GM19467 (cell line): Measurements from ENCODE around the gene U2AF1.
"Not testable (repeated sequence)": the region's sequence is repeated elsewhere in the genome, so short reads cannot be mapped to it uniquely, and the experiment has no call there.

Source experiments
- ATAC-seq: cut with Tn5 transposase; IDR thresholded peaks from one replicate; pipeline ENCODE4 v1.9.1; 2021; ENCODE audit warnings: mild to moderate bottlenecking, moderate library complexity; ENCODE audit not compliant: unreplicated experiment

Gene U2AF1

GRCh38 chr21:43082587-43083300 is 24.6 kb downstream of the U2AF1 start:
- not testable (repeated sequence) for ATAC-seq

DNA sequence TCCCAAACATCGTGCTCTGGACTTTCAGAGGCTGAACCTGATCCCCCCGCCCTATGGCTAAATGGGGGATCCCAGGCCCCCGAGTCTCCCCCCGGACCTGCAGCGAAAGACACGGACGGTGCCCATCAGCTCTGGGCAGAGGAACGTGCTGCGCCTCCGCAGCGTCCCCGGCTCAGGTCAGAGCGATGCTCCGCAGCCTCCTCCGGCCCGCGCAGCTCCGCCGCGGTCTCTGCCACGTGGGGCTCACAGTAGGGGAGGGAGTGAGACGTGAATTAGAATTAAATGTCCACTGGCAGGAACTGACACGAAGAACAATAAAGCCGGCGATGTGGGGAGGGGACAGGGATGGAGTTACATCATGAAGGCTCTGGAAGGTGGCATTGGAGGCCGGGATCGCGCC is 30.7 kb downstream of the U2AF1 start:
- ATAC-seq, result not testable (repeated sequence)

DNA sequence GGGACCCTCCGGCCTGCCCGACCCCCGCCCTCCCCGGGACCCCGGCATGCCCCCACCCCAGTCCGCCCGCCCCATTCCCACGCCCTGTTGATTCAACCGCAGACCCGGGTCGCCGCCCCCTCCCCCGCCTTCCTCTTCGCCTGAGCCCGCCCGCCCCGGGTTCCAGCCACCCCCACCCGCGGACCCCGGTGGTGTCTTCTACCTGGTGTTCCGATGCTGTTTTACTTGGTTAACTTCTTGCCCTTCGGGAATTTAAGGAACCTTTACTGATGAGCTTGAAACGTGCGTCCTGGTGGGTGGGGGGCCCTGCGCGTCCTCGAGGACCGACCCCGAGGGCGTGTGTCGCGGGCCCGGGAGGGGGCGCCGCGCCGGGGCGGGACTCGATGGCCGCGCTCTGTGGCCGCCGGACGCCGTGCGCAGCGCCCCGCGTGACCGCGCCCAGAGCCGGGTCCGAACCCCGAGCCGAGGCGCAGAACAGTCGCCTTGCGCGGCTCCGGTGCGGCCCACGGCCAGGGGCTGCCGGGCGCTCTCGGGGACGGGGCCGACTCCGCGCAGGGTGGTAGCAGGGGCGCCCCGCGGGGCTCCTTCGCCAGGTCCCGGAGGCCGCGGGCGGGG is 31.2 kb downstream of the U2AF1 start:
- ATAC-seq, result not testable (repeated sequence)

DNA sequence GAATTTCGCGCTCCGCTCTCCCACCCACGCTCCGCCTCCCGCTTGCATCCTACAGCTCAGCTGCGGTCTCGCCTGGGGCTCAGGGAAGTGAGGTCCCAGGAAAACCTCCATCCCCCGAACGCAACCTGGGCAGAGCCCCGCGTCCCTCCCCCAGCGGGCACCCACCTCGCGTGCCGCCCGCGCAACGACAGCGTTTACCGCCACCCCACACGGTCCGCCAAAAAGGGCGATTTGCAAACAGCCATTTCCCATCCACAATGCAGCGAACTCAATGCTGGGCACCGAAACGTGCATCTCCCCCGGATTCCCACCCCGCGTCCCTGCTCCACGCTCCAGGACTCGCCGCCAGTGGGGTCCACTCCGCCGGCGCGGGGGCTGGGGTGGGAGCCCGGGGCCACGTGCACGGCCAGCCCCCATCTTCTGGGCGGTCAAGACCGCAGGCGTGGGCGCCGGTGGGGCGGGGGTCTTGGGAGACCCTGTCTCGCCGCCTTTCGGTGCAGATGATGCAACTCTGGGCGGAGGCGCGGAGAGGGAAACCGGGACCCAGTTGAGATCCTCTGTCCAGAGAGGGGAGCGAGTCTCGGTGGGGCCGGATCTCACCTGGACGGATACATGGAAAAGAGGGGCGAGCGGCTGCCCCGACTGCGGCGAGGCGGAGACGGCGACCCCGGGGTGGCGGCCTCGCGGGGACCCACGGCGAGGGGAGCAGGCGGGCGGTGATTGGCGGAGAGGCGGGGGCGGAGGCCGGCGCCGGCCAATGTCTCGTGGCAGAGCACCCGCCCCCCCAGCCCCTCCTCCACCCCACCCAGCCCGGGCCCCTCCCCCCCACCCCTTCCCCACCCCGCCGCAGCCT is 32.0 kb downstream of the U2AF1 start, which contains the start of gene CBS:
Gene CBS (minus strand): TSS at position 666 of the 853 bp plus-strand sequence. CDS start 3,642 bp downstream, outside the sequence.
- not testable (repeated sequence) for ATAC-seq

- not testable (repeated sequence) for ATAC-seq
Observed at GRCh38 chr21:43074401-43075169, 32.8 kb downstream of the U2AF1 start.

DNA sequence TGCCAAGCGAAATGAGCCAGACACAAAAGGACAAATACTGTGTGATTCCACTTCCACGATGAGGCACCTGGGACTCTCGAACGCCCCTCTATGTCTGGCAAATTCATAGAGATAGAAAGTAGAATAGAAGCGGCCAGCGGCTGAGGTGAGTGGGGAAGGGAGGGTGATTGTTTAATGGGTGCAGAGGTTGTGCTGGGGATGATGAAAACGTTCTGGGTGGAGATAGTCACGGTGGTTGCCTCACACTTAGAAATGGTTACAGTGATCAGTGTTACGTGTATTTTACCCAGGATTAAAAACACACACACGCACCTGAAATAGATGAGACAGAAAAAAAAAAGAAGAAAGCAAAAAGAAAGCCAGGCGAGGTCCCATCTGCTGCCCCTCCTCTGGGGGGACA is 34.6 kb downstream of the U2AF1 start:
- not testable (repeated sequence) for ATAC-seq

- ATAC-seq, result not testable (repeated sequence)
Observed at GRCh38 chr21:43069682-43070081, 37.7 kb downstream of the U2AF1 start.

DNA sequence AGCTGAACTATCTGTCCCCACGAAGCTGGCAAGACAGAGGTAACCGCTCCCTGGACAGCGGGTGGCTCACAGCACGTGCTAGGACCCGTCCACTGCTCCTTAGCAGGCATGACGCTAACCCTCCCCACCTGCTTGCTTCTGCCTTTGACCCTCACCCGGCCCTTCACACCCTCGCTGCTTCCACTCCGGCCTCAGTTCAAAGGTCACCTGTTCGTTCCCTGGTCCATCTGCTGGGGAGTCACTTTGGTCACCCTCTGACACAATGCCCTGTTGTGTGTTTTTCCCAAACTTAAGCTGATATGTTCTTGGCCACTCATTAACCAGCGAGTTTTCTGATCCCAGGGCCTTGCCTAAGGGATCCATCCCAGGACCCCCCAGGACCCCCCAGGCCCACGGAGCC is 39.3 kb downstream of the U2AF1 start:
- not testable (repeated sequence) for ATAC-seq

DNA sequence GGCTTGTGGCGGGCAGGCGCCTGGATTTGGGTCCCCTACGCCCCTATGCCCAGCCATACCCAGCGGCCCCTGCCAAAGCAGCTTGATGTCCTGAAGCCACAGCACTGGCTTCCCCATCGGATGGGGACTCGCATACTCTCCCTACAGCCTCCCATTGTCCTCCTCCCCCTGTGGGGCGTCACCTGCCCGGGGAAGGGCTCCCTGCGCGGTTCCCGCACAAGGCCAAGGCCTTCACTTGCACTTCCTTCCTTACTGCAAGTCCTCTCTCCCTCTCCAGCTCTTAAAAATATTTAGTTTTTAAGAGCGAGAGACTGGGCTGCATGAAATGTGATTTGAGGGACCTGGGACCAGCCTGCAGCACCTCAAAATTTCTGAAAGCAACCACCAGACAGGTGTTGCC is 40.7 kb downstream of the U2AF1 start:
- ATAC-seq, result not testable (repeated sequence)

GRCh38 chr21:43065991-43066390 is 41.4 kb downstream of the U2AF1 start:
- not testable (repeated sequence) for ATAC-seq

DNA sequence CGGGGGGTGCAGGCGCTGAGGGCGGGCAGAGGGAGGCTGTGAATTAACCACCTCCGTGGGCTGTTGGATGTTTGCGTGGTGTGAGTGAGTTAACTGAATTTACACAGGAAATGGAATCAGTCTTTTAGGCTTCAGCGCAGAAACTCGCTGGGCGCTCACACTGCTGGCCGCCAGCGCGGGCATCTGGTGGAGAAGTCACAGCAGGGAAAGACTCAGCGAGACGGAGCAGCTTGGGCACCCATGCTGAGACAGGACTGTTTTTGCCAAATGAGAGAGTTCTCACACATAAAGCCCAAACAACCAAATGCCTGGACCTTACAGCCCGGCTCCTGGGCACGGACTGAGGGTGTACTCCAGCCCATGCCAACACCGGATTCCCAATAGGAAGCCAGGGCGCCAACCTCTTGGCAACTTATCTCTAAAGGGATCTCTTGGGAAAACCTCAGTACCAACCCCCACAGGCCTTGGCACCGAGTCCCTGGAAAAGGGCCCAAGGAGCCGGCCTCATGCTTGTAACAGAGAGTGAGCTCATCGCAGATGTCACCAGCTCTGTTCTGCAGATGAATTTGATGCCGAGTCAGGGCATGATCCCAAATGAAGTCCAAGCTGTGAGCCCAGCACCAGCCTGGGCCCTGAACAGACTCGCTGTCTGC is 43.0 kb downstream of the U2AF1 start:
- ATAC-seq, result not testable (repeated sequence)

- not testable (repeated sequence) for ATAC-seq
Observed at GRCh38 chr21:43062955-43063664, 44.3 kb downstream of the U2AF1 start.

- ATAC-seq, result not testable (repeated sequence)
Observed at GRCh38 chr21:43053112-43053511, 54.3 kb downstream of the U2AF1 start.

- ATAC-seq, result not testable (repeated sequence)
Observed at GRCh38 chr21:43045876-43046821, 61.2 kb downstream of the U2AF1 start.

DNA sequence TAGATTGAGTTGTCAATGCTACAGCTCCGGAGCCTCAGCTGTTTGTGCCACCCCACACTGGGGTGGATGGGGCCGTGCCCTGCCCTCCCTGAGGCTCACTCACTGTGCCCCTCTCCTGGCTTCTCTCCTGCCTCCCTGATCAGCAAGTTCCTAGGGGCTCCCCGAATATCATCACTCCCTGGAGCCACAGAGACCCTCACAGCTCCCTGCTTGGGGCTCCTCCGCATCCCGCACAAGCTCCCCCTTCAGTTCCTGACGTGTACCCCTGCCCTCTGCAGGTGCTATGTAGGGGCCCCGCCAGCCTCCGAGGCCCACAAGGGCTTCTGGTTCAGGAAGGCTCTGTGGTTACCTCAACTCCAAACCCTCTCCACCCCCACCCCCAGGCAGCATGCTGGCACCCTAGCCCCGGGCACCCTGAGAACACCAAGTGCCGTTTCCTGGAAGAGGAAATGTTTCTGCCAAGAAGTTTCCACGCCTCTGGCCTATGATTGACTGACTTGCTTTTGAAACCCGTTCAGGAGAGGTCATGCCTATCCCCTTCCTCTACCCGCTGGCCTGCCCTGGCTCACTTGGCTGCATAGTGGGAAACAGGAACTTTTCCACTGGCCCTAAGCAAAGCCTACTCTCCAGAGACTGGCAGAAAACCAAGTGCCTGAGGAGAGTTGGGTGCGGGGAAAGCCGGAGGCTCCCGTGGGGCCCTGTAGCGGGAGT is 62.0 kb downstream of the U2AF1 start:
- ATAC-seq, result not testable (repeated sequence)

GRCh38 chr21:43044547-43044946 is 62.8 kb downstream of the U2AF1 start:
- ATAC-seq, result not testable (repeated sequence)

- not testable (repeated sequence) for ATAC-seq
Observed at GRCh38 chr21:43043291-43043690, 64.1 kb downstream of the U2AF1 start.
